Glomerular visceral epithelial cell (primary cell): ENCODE measurements around the gene KRT33A.
A peak's percentile ranks its signal among the peaks of the same experiment; 100 is the strongest.
"Not testable (repeated sequence)": the region's sequence is repeated elsewhere in the genome, so short reads cannot be mapped to it uniquely, and the experiment has no call there.

ENCODE experiments used
- DNase-seq: peaks from one replicate; pipeline ENCODE4 v3.0.0-alpha.2; 2016; ENCODE audit errors: extremely low spot score

KRT33A gene

DNA sequence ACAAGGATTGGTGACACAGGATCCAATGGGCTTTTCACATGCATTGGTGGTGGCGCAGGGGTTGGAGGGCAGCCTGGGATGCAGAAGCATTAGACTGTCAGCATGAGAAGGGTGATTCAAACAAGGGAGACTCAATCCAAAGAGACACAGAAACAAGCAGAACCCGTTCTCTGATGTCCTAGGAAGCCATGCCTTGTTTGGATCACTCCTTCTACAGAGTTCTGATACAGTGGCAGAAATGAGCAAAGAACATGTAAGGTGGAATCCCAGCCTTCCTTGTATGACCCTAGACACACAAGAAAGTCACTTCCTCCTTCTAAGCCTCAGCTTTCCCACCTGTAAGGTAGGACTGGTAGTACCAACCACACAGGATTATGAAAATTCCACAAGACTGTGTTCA lies 13.3 kb upstream of the KRT33A start:
- DNase-seq: no peak

- peak; percentile 79 for DNase-seq
Measured at GRCh38 chr17:41360296-41360995, 9.8 kb upstream of the KRT33A start.

DNA sequence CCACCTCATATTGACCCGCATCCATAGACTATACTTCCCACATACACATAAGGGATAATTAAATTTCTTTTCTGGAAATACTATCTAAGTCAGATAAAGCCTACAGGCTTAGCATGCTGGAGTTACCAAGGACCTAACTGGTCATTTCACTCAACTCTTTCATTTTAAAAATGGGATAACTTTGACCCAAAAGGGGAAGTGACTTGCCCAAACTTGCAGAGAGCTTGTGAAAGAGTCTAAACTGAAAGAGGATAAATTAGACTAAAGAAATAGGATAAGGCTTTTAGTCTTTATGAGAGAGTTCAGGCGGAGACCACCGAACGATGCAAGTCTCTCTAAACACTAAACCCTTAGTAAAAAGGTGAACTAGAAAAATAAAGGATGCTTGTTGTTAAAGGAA lies 3.9 kb upstream of the KRT33A start:
- DNase-seq: no peak

DNA sequence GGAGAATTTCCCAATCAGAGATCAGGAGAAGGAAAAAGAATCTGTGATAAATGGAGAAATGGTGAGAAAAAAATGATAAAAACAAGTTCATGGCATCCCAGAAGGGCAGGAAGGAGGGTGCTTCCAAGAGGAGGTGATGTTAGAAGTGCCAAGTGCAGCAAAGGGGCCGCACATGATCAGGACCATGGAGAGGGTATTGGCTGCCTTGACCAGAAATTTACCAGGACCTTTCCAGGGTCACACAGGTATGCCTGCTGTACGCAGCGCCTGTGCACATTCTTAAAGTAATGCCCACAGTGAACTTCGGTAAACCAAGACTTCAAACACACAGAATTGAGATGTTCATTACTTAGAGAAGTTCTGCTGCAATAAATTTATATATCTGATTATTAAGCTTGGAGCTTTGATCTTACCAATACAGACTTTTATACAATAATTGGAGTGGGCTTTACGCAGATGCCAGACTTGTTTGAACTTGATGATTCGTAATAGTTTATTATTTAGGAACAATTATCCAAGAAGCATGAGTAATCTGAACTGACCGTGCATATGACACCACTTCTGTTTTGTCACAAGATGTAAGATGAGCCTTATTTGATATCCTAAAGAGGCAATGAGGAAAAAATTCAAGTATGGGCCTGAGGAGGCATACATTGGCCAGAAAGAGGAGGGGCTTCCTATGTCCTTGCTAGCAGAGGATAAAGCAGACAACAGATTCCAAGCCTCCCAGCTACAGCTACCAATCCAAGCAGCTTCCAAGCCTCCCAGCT lies 2.2 kb upstream of the KRT33A start:
- no peak for DNase-seq

DNA sequence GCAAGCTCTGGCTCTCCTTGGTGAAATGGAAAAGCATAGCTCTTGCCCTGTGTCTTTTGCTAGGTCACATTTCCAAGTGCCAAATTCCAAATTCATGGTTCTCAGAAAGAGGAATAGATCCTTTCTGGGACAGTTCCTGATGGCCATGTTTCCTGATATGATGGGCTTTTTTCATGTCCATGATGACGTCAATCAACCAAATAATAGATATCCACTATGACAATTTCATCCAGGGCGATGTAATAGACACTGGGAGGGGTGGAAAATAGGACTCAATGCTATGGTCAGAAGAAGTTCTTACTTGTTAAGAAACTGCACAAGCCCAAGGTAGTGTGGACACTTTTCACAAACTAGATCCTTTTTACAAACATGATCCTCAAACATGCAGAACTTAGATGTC lies 549 bp upstream of the KRT33A start:
- DNase-seq: no peak

DNA sequence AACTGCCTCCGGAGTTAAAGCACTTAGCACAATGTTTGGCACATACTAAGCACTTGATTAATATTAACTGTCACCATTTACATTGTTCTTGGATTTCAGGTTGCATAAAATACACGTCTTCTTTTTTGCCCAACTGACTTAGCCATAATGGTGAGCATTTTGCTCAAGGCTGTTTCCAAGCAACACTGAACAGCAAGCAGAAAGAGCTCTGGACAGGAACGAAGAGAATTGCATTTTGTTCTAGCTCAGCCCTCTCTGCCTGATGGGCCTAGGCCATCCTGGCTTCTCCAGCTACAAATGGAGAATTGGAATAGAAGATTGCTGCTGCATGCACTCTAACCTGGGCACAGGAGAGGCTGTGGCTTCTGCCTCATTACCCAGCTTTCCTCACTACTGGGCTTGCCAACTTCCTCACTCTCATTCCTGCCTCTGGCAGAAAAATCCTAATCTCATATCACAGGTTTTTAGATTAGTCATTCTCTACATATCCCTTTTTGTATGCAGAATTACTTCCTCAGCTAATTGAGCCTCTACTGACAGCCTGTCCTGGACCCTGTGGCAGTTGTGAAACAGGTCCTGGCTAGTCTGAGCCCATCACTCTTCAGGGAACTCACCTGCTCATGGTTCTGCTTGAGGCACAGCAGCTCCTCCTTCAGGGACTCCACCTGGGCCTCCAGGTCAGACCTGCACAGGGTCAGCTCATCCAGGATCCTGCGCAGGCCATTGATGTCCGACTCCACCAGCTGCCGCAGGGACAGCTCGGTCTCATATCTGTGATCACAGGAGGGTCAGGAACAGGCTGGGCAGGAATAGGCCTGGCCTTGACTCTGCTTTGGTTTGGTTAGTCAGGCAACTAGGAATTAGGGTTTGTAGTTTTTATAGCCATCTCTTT lies 2.5 kb downstream of the KRT33A start:
- DNase-seq: no peak

DNA sequence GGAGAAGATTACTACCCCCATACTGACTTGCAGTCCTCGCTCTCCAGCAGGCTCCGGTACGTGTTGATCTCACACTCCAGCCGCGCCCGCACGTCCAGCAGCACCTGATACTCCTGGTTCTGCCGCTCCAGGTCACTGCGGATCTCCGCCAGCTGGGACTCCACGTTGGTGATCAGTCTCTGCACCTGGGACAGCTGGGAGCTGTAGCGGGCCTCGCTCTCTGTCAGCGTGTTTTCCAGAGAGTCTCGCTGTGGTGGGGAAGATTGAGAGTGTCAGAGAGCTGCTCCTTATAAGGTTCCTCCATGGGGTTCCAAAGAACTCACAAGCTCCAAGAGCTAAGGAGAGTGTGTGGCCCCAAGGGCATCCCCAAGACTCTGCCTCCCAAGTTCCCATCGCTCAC lies 4.2 kb downstream of the KRT33A start:
- not testable (repeated sequence) for DNase-seq

- no peak for DNase-seq
Measured at GRCh38 chr17:41345992-41346391, 4.6 kb downstream of the KRT33A start.

GRCh38 chr17:41343029-41343428 lies 7.6 kb downstream of the KRT33A start:
- DNase-seq: no peak

- no peak for DNase-seq
Measured at GRCh38 chr17:41340934-41341861, 9.4 kb downstream of the KRT33A start.

DNA sequence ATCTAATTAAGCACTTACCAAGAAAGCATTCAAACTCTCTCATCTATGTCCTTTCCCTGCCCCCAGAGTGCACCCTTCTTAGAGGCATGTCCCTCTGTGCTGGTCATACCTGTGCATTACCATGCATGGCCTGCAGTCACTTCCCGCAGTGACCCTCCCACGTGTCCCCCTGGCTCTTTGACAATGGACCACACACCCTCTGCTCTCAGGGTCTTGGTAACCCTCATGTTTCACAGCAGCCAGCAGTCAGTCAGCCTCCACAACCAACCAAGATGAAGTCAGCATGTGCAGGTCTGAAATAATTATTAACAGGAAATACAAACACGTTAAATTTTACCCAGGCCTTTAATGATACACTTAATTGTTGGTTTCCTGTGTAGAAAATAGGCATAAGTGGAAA lies 10.1 kb downstream of the KRT33A start:
- DNase-seq: peak; percentile 16

DNA sequence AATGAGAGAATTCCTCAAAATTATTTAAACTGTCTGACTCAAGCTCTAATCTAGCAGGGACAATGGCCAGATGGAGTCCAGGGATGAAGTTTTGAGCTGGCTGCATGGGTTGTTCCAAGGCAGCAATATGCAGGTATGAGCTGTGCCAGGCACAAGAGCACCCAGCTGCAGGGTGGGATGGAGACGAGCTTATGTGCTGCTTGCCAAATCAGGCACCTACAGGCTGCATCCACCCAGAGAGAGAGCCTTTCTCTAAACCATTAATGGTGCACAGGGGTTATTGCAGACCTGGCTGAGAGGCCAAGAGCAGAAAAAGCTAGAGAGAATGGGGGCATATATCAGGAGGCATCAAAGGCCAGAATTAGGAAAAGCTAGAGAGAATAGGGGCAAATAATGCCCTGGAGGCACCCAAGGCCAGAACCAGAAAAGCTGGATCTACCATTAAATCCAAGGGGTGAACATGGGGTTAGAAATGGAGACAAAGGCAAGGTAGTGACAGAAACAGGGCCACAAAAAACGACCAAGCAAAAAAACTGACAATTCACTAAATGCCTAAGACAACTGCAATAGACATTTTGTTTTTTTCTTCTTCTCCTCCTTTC lies 11.0 kb downstream of the KRT33A start:
- no peak for DNase-seq

- peak; percentile 17 for DNase-seq
Measured at GRCh38 chr17:41338961-41339485, 11.6 kb downstream of the KRT33A start.

DNA sequence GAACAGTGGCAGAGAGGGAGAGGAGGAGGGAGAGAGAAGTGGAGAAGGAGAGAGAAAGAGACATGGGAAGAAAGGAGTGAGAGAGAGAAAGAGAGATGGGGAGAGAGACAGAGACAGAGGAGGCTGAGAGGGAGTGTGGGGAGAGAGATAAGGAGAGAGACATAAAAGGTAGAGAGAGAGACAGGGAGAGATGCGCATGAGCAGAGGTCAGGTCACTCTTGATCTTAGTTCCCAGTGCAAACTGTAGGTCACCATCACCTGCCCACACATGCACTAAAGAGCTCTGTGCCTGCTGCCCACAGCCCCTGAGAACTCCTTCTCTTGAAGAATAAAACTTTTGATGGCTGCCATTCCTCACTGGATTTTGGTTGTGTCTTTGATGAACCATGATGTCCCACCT lies 14.9 kb downstream of the KRT33A start:
- no peak for DNase-seq

GRCh38 chr17:41334385-41335305 lies 16.0 kb downstream of the KRT33A start:
- DNase-seq: no peak

DNA sequence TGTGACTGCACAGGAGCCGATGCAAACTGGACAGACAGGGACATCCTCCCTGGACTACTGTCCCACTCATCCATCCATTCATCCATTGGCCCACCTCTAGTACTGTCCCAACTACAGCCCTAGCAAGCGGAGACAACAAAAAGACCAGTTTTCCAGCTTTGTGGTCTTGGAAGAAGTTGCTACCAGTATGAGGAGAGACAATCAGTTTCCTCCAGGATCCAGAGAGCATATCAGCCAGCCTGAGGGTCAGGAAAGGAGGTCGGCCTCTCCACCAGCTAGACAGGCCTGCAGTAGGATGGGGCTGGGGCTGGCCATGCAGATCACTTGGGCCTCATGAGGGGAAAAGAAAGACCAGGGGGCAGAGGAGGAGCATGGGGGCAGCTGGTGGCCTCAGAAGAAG lies 16.8 kb downstream of the KRT33A start:
- DNase-seq: no peak

GRCh38 chr17:41333098-41333497 lies 17.5 kb downstream of the KRT33A start:
- DNase-seq: no peak

- DNase-seq: no peak
Measured at GRCh38 chr17:41332239-41332638, 18.4 kb downstream of the KRT33A start.

DNA sequence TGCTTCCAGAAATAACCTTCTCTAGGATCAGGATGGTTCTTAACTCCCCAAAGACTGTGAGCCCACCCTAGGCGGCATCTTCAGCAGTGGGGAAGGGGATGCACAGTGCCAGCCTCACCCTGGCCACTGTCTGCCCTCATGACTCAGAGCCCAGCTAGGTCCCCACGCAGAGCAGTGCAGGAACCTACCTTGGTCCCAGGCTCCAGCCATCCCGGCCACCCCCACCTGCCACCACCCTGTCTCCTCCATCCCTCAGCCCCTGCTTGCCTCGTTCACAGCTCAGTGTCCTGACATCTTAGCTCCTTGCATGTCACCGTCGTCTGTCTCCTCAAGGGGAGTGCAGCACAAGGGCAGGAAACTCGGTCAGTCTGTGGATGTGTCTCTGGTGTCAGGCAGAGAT lies 19.0 kb downstream of the KRT33A start:
- no peak for DNase-seq
